Hepatocyte (in vitro differentiated cells): ENCODE results near the gene ATP1A3. TPM values are rescaled to one million over a fixed set of nuclear protein-coding genes. Genes with fewer than 3 reads are reported as not detected.

Source experiments
- DNase-seq: peaks from one replicate; pipeline ENCODE4 v3.0.0-alpha.2; 2016; ENCODE audit warnings: low spot score
- H2AFZ ChIP-seq: fragments of 200-600 bp; sonication (generic); 2 replicates; pipeline ENCODE4 v1.6.0; 2016; ENCODE audit warnings: antibody characterized with exemption, mild to moderate bottlenecking
- H3K27ac ChIP-seq: fragments of 200-600 bp; sonication (generic); 2 replicates; pipeline ENCODE4 v1.5.1; 2016; ENCODE audit warnings: mild to moderate bottlenecking
- H3K27me3 ChIP-seq: fragments of 200-600 bp; sonication (generic); 2 replicates; pipeline ENCODE4 v1.6.1; 2016
- H3K36me3 ChIP-seq: fragments of 200-600 bp; sonication (generic); replicated peaks from 2 replicates; pipeline ENCODE4 v1.5.1; 2016; ENCODE audit warnings: low read depth; ENCODE audit not compliant: insufficient read depth
- H3K4me1 ChIP-seq: fragments of 200-600 bp; sonication (generic); 2 replicates; pipeline ENCODE4 v1.5.1; 2016; ENCODE audit warnings: mild to moderate bottlenecking, moderate library complexity; ENCODE audit not compliant: insufficient read depth
- H3K4me2 ChIP-seq: fragments of 200-600 bp; sonication (generic); 2 replicates; pipeline ENCODE4 v1.6.0; 2016
- H3K4me3 ChIP-seq: fragments of 200-600 bp; sonication (generic); 2 replicates; pipeline ENCODE4 v1.5.1; 2016; ENCODE audit warnings: mild to moderate bottlenecking
- H3K79me2 ChIP-seq: fragments of 200-600 bp; sonication (generic); 2 replicates; pipeline ENCODE4 v1.6.0; 2017; ENCODE audit warnings: mild to moderate bottlenecking
- H3K9me2 ChIP-seq: fragments of 200-600 bp; sonication (generic); replicated peaks from 2 replicates; pipeline ENCODE4 v1.6.0; 2017; ENCODE audit warnings: mild to moderate bottlenecking; ENCODE audit not compliant: insufficient read depth
- H3K9me3 ChIP-seq: fragments of 200-600 bp; sonication (generic); 2 replicates; pipeline ENCODE4 v1.5.1; 2016; ENCODE audit warnings: low read depth, mild to moderate bottlenecking
- H4K20me1 ChIP-seq: fragments of 200-600 bp; sonication (generic); 2 replicates; pipeline ENCODE4 v1.6.0; 2016; ENCODE audit warnings: mild to moderate bottlenecking; ENCODE audit not compliant: insufficient read depth, poor library complexity, severe bottlenecking
- EZH2 ChIP-seq: fragments of 200-600 bp; sonication (generic); IDR thresholded peaks from 2 replicates; pipeline ENCODE4 v1.6.1; 2016; ENCODE audit warnings: antibody characterized with exemption, mild to moderate bottlenecking, borderline replicate concordance
- EZH2phosphoT487 ChIP-seq: fragments of 200-600 bp; sonication (generic); IDR thresholded peaks from one replicate; pipeline ENCODE4 v1.6.1; 2018; ENCODE audit warnings: antibody characterized with exemption, mild to moderate bottlenecking, low read depth, moderate library complexity; ENCODE audit not compliant: unreplicated experiment, severe bottlenecking
- whole genome bisulfite sequencing: methylation state at CpG from one replicate; pipeline ENCODE4 v1.1.6; 2016; ENCODE audit warnings: low lambda C conversion rate; ENCODE audit errors: missing lambda C conversion rate; 5-methylcytosine and 5-hydroxymethylcytosine counted together
- polyA plus RNA-seq: library from polyadenylated mRNA; unstranded; fragments of >200 nt; fragmentation: Nextera tagmentation; extraction: Ambion mirVana; gene quantifications from 2 replicates; pipeline ENCODE4 v1.2.1, GENCODE V29; 2016
- total RNA-seq: library from RNA; depleted of rRNA; stranded (reverse); fragments of >200 nt; gene quantifications from 2 replicates; pipeline ENCODE4 v1.2.3, GENCODE V29; 2014
- TF ChIP-seq, protein P1 (sequence below): fragments of 200-600 bp; sonication (generic); IDR thresholded peaks from 2 replicates; pipeline ENCODE4 v1.5.1; 2016; ENCODE audit warnings: antibody characterized with exemption, mild to moderate bottlenecking; ENCODE audit not compliant: poor library complexity

ATP1A3 gene
- total and polyA plus RNA-seq, 2 experiments from 2014 or later = 0.03 to 0.82 TPM

DNA sequence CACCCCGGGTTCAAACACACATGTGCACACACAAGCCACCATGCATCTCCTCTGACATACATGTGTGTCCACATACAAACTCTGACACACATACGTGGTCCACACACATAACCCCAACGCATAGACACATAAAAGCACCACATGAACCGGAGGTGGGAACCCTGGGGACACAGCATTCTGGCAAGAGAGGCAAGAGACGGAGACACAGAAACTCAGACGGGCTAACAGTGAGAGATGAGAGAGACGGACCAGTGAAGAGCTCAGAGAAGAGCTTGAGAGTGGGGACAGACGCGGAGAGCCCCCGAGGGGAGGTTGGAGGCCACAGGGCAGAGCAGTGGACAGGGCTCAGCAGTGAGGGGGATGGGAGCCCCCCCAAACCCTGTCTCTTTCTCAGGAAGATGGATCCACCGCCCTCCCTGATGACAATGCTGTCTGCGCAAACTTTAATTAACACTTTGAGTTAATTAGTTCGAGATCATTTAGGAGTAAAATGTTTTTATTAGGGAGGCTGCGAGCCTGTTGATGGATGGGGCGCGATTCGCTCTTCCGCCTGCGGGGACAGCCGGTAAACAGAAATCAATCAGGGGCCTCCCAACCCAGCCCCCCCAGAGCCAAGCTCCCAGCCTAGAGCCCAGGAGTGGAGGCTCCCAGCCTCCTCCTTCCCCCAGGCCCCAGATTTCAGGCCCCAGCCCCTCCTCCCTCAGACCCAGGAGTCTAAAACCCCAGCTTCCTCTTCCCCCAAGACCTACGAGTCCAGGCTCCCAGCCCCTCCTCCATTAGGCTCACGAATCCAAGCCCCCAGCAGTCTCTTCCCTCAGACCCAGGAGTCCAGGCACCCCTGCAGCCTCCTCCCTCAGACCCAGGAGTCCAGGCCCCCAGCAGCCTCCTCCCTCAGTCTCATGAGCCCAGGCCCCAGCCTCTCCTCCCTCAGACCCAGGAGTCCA, 56.2 kb downstream of the ATP1A3 start:
- H3K9me3 ChIP-seq = no peaks in the 10 kb centered on the region
- H3K79me2 ChIP-seq = no peaks in the 10 kb centered on the region
- no peak overlapping the region for H3K4me2 ChIP-seq
- no peaks in the 10 kb centered on the region for H3K9me2 ChIP-seq
- no peak overlapping the region for H2AFZ ChIP-seq
- H3K36me3 ChIP-seq = no peaks in the 10 kb centered on the region
- 46% methylated on average over 20 of the region's 22 CpGs for WGBS
- DNase-seq = no peak
- no peaks in the 10 kb centered on the region for H4K20me1 ChIP-seq
- TF ChIP-seq, protein P1, sequence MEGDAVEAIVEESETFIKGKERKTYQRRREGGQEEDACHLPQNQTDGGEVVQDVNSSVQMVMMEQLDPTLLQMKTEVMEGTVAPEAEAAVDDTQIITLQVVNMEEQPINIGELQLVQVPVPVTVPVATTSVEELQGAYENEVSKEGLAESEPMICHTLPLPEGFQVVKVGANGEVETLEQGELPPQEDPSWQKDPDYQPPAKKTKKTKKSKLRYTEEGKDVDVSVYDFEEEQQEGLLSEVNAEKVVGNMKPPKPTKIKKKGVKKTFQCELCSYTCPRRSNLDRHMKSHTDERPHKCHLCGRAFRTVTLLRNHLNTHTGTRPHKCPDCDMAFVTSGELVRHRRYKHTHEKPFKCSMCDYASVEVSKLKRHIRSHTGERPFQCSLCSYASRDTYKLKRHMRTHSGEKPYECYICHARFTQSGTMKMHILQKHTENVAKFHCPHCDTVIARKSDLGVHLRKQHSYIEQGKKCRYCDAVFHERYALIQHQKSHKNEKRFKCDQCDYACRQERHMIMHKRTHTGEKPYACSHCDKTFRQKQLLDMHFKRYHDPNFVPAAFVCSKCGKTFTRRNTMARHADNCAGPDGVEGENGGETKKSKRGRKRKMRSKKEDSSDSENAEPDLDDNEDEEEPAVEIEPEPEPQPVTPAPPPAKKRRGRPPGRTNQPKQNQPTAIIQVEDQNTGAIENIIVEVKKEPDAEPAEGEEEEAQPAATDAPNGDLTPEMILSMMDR = no peak
- TF ChIP-seq EZH2phosphoT487 (no peak), EZH2 (no peak)
- H3K27ac ChIP-seq = no peak overlapping the region
- H3K4me1 ChIP-seq = no peaks in the 10 kb centered on the region
- H3K27me3 ChIP-seq = peaks cover 58% of the 10 kb centered on the region
- H3K4me3 ChIP-seq = no peak overlapping the region

DNA sequence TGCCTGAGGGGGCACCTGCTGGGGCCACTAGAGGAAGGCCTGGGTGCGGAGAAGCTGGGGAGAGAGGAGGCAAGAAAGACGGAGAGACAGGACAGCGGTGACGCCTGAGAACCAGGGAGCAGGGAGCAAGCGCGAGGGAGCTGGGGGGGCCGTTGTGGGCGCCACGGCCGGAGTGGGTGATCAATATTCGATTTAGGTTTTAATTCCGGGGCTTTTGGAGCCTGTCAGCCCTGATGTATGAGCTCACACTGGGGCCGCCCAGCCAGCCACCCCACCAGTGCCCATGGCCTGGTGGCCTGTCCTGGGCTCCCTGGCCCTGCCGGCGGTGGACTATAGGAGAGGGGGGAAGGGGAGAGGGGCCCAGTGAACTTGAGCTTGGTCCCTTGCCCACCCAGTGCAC, 57.1 kb downstream of the ATP1A3 start:
- H3K4me3 ChIP-seq = no peak overlapping the region
- H3K27ac ChIP-seq = no peak overlapping the region
- no peaks in the 10 kb centered on the region for H3K9me2 ChIP-seq
- no peaks in the 10 kb centered on the region for H3K36me3 ChIP-seq
- no peaks in the 10 kb centered on the region for H3K9me3 ChIP-seq
- no peak for DNase-seq
- H3K27me3 ChIP-seq = peaks cover 66% of the 10 kb centered on the region
- H3K4me2 ChIP-seq = no peak overlapping the region
- no peaks in the 10 kb centered on the region for H3K79me2 ChIP-seq
- H3K4me1 ChIP-seq = no peaks in the 10 kb centered on the region
- TF ChIP-seq, protein P1 = no peak
- TF ChIP-seq EZH2phosphoT487 = no peak
- no peak for TF ChIP-seq EZH2
- H2AFZ ChIP-seq = no peak overlapping the region
- H4K20me1 ChIP-seq = no peaks in the 10 kb centered on the region
- WGBS = 70% methylated on average over 15 of the region's 15 CpGs

DNA sequence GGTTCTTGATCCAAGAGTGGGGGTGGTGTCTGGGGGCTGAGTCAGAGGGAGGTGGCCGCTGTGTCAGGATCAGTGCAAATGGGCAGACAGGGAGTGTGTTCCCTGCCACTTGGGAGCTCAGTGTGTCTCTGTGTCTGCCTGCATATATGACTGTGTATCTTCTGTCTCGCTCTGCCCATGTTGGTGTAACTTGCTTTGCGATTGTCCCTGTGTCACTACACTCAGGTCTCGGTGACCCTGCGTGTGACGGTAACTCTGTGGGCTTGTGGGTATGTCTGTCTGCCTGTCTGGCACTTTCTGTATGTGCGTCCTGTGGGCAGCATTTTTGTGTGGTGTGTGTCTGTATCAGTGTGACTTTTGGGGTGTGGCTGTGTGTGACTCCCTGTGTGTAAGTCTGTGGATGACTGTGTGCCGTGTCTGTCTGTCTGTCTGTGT, 57.6 kb downstream of the ATP1A3 start:
- Histone ChIP-seq H3K27ac (no peak overlapping the region), H3K36me3 (no peaks in the 10 kb centered on the region), H3K79me2 (no peaks in the 10 kb centered on the region), H4K20me1 (no peaks in the 10 kb centered on the region), H2AFZ (no peak overlapping the region), H3K4me2 (no peak overlapping the region), H3K27me3 (peaks cover 68% of the 10 kb centered on the region), H3K9me3 (no peaks in the 10 kb centered on the region), H3K4me1 (no peaks in the 10 kb centered on the region), H3K9me2 (no peaks in the 10 kb centered on the region), H3K4me3 (no peak overlapping the region)
- no peak for TF ChIP-seq EZH2phosphoT487
- TF ChIP-seq, protein P1 = no peak
- no peak for TF ChIP-seq EZH2
- 78% methylated on average over 8 of the region's 8 CpGs for WGBS
- no peak for DNase-seq
